Nephron (organoid): ENCODE results near the gene SFXN2.

Source experiments
- H3K27ac Mint-ChIP-seq, 3 experiments: 2 replicates each; pipeline ENCODE4 v1.8.0; 2020; ENCODE audit warnings: mixed read lengths in 3 of 3, mild to moderate bottlenecking in 2 of 3, moderate library complexity in 1 of 3
- H3K27me3 Mint-ChIP-seq: 2 replicates; pipeline ENCODE4 v1.8.0; 2021; ENCODE audit warnings: low read depth, mild to moderate bottlenecking, moderate library complexity, mixed read lengths
- H3K36me3 Mint-ChIP-seq: 2 replicates; pipeline ENCODE4 v1.8.0; 2020; ENCODE audit warnings: low read depth, mixed read lengths
- H3K4me1 Mint-ChIP-seq: 2 replicates; pipeline ENCODE4 v1.8.0; 2020; ENCODE audit warnings: mixed read lengths
- H3K4me3 Mint-ChIP-seq, 3 experiments: 2 replicates each; pipeline ENCODE4 v1.8.0; 2020; ENCODE audit warnings: mild to moderate bottlenecking in 3 of 3, mixed read lengths in 3 of 3, moderate library complexity in 2 of 3
- H3K9me3 Mint-ChIP-seq: 2 replicates; pipeline ENCODE4 v1.8.0; 2020; ENCODE audit warnings: mixed read lengths
- CTCF ChIP-seq, 3 experiments: fragments of 200-600 bp; sonication (generic); IDR thresholded peaks; one replicate each; pipeline ENCODE4 v1.5.0; 2021; ENCODE audit warnings: antibody characterized with exemption in 3 of 3; ENCODE audit not compliant: unreplicated experiment in 3 of 3

SFXN2 gene

GRCh38 chr10:102678842-102679289, 35.6 kb upstream of the SFXN2 start:
- no peaks in the 10 kb centered on the region for H3K9me3 Mint-ChIP-seq
- peaks cover 76% of the 10 kb centered on the region for H3K4me1 Mint-ChIP-seq
- H3K27ac Mint-ChIP-seq, result peak overlapping the region; percentile 97 to 98 (median 98)
- H3K36me3 Mint-ChIP-seq, result peaks cover 30% of the 10 kb centered on the region
- TF ChIP-seq CTCF (IDR thresholded peaks at IDR 0.05; ENCODE audit: unreplicated experiment in 3 of 3), result peak; percentile 49 to 75 (median 68)
- no peaks in the 10 kb centered on the region for H3K27me3 Mint-ChIP-seq
- H3K4me3 Mint-ChIP-seq, result peak overlapping the region; percentile 40 to 60 (median 58)

DNA sequence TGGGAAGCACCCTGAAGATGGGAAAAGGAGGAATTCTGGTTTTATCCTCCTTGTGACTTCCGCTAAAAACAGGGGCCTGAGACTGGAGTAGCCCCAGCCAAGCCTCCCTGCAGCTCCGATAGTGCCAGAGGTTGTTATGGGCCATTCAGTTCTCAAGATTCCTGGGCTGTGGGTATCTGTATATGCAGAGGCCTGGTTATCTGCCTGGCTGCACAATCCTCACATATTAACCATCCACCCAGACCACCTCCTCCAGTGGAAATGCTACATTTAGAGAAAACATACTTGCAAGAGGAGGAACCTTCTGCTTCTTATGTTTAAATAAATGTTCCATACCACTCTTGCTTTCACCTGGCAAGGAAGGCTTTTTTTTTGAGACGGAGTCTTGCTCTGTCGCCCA, 34.8 kb upstream of the SFXN2 start:
- TF ChIP-seq CTCF (IDR thresholded peaks at IDR 0.05; ENCODE audit: unreplicated experiment in 3 of 3), result no peak
- Mint-ChIP-seq H3K27ac (peak overlapping the region; percentile 97 to 98 (median 98)), H3K4me3 (peak overlapping the region in 2 of 3 experiments; percentile 2 to 30), H3K4me1 (peaks cover 69% of the 10 kb centered on the region), H3K9me3 (no peaks in the 10 kb centered on the region), H3K36me3 (peaks cover 35% of the 10 kb centered on the region), H3K27me3 (no peaks in the 10 kb centered on the region)

- H3K4me3 Mint-ChIP-seq, result no peak overlapping the region
- no peak for TF ChIP-seq CTCF (IDR thresholded peaks at IDR 0.05; ENCODE audit: unreplicated experiment in 3 of 3)
- peaks cover 43% of the 10 kb centered on the region for H3K36me3 Mint-ChIP-seq
- no peaks in the 10 kb centered on the region for H3K9me3 Mint-ChIP-seq
- peaks cover 48% of the 10 kb centered on the region for H3K4me1 Mint-ChIP-seq
- no peaks in the 10 kb centered on the region for H3K27me3 Mint-ChIP-seq
- peak overlapping the region; percentile 59 to 92 (median 73) for H3K27ac Mint-ChIP-seq
These were observed 32.7 kb upstream of the SFXN2 start for GRCh38 chr10:102681696-102682095.

- Mint-ChIP-seq H3K27ac (peak overlapping the region; percentile 59 to 92 (median 73)), H3K4me3 (no peak overlapping the region), H3K36me3 (peaks cover 43% of the 10 kb centered on the region), H3K27me3 (no peaks in the 10 kb centered on the region), H3K9me3 (no peaks in the 10 kb centered on the region), H3K4me1 (peaks cover 41% of the 10 kb centered on the region)
- no peak for TF ChIP-seq CTCF (IDR thresholded peaks at IDR 0.05; ENCODE audit: unreplicated experiment in 3 of 3)
These were observed 32.0 kb upstream of the SFXN2 start for GRCh38 chr10:102682416-102682815.

DNA sequence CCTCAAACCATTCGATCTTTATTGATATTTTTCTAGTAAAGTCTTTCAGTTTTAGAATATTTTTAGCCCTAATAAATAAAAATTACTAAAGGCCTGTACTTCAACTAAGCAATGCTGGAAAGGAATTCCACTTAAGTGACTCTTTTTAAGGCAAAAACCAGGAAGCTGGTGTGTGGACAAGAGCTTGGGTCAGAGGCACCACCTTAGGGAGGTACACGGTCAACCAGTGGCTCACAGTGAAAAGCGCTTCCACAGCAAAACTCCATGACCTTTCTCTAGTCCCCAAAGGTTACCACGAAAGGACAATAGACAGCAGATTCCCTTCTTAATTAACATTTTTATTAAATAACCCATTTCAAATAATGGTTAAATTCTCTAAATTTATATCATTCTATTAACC, 31.5 kb upstream of the SFXN2 start:
- TF ChIP-seq CTCF (IDR thresholded peaks at IDR 0.05; ENCODE audit: unreplicated experiment in 3 of 3), result no peak
- no peaks in the 10 kb centered on the region for H3K27me3 Mint-ChIP-seq
- H3K27ac Mint-ChIP-seq, result peak overlapping the region; percentile 46 to 72 (median 53)
- H3K4me3 Mint-ChIP-seq, result no peak overlapping the region
- H3K4me1 Mint-ChIP-seq, result peaks cover 35% of the 10 kb centered on the region
- H3K9me3 Mint-ChIP-seq, result no peaks in the 10 kb centered on the region
- H3K36me3 Mint-ChIP-seq, result peaks cover 49% of the 10 kb centered on the region

- H3K4me1 Mint-ChIP-seq, result peaks cover 28% of the 10 kb centered on the region
- H3K27ac Mint-ChIP-seq, result peak overlapping the region; percentile 46 to 72 (median 53)
- H3K27me3 Mint-ChIP-seq, result no peaks in the 10 kb centered on the region
- no peaks in the 10 kb centered on the region for H3K9me3 Mint-ChIP-seq
- H3K36me3 Mint-ChIP-seq, result peaks cover 50% of the 10 kb centered on the region
- TF ChIP-seq CTCF (IDR thresholded peaks at IDR 0.05; ENCODE audit: unreplicated experiment in 3 of 3), result no peak
- no peak overlapping the region for H3K4me3 Mint-ChIP-seq
These were observed 30.7 kb upstream of the SFXN2 start for GRCh38 chr10:102683736-102684135.
